GM12878 (cell line): Measurements from ENCODE around the gene MLXIPL. TPM values are rescaled to one million over a fixed set of nuclear protein-coding genes. Genes with fewer than 3 reads are reported as not detected.

Experiments
- ATAC-seq: fragments of 200-7000 bp; cut with Tn5 transposase; 3 replicates; pipeline ENCODE4 v1.9.1; 2020; ENCODE audit warnings: mild to moderate bottlenecking, moderate library complexity
- BruUV-seq: library from RNA; stranded (reverse); fragments of 400-500 nt; replicated peaks from 2 replicates; lab custom pipeline; 2021; lab: Mats Ljungman, UMichigan
- CTCF ChIA-PET: fragments of 300-600 bp; sonication (Branson Sonifier 250); formaldehyde crosslinking; extraction: SDS; loops from one replicate; lab custom pipeline; 2021; ENCODE audit warnings: inconsistent platforms; lab: Yijun Ruan, JAX
- POLR2A ChIA-PET: fragments of 350-600 bp; formaldehyde crosslinking; extraction: SDS; loops from one replicate; lab custom pipeline; 2021; ENCODE audit warnings: inconsistent platforms; lab: Charles Lee
- RAD21 ChIA-PET: fragments of 300-600 bp; sonication (Branson Sonifier 250); formaldehyde crosslinking; loops from one replicate; lab custom pipeline; 2023; ENCODE audit warnings: antibody characterized with exemption; ENCODE audit not compliant: unreplicated experiment; lab: Charles Lee
- SMC1A ChIA-PET: fragments of 300-600 bp; sonication (Branson Sonifier 250); formaldehyde crosslinking; loops from one replicate; lab custom pipeline; 2023; ENCODE audit not compliant: unreplicated experiment, uncharacterized antibody; lab: Charles Lee
- DNase-seq: peaks from one replicate; pipeline ENCODE4 v3.0.0-alpha.2; 2011; ENCODE audit warnings: low read depth, low spot score
- FAIRE-seq: peaks from 3 replicates; lab custom pipeline; 2011; peaks lifted over from hg19 to GRCh38; lab: Jason Lieb, UNC
- H2AFZ ChIP-seq: 2 replicates; pipeline ENCODE4 v1.6.0; 2011; ENCODE audit warnings: low read depth, low read length, control low read depth; ENCODE audit not compliant: control insufficient read depth
- H3K27ac ChIP-seq: 2 replicates; pipeline ENCODE4 v1.5.1; 2011; ENCODE audit warnings: control low read depth; ENCODE audit not compliant: control insufficient read depth, insufficient read depth
- H3K27me3 ChIP-seq, 2 experiments: replicated peaks in 1 of 2; 2 replicates each; pipeline versions ENCODE4 v1.6.0 to v1.6.1; 2011; ENCODE audit warnings: low read length in 1 of 2; ENCODE audit not compliant: control insufficient read depth in 2 of 2, insufficient read depth in 2 of 2
- H3K36me3 ChIP-seq, 2 experiments: 2 replicates each; pipeline ENCODE4 v1.5.1; 2011; ENCODE audit warnings: low read length in 1 of 2; ENCODE audit not compliant: control insufficient read depth in 2 of 2, insufficient read depth in 2 of 2
- H3K4me1 ChIP-seq: 2 replicates; pipeline ENCODE4 v1.6.1; 2011; ENCODE audit warnings: mild to moderate bottlenecking, low read length, moderate library complexity, mixed read lengths; ENCODE audit not compliant: control insufficient read depth, insufficient read depth
- H3K4me2 ChIP-seq: 2 replicates; pipeline ENCODE4 v1.6.0; 2011; ENCODE audit warnings: control low read depth; ENCODE audit not compliant: control insufficient read depth, insufficient read depth
- H3K4me3 ChIP-seq: fragments of 200-600 bp; sonication (generic); 2 replicates; pipeline ENCODE4 v1.5.1; 2016
- H3K79me2 ChIP-seq: 2 replicates; pipeline ENCODE4 v1.6.0; 2011; ENCODE audit warnings: low read length; ENCODE audit not compliant: control insufficient read depth, insufficient read depth
- H3K9ac ChIP-seq: 2 replicates; pipeline ENCODE4 v1.8.0; 2011; ENCODE audit warnings: low read length, control low read depth, mixed read lengths; ENCODE audit not compliant: control insufficient read depth, insufficient read depth
- H3K9me3 ChIP-seq: replicated peaks from 3 replicates; pipeline ENCODE4 v1.5.1; 2011; ENCODE audit warnings: mild to moderate bottlenecking, low read length; ENCODE audit not compliant: control insufficient read depth, insufficient read depth
- H4K20me1 ChIP-seq: 2 replicates; pipeline ENCODE4 v1.6.0; 2011; ENCODE audit not compliant: control insufficient read depth, insufficient read depth
- KDM1A ChIP-seq: fragments of 200-600 bp; sonication (generic); IDR thresholded peaks from 2 replicates; pipeline ENCODE4 v1.6.1; 2016; ENCODE audit warnings: borderline replicate concordance
- MYC ChIP-seq: IDR thresholded peaks from 2 replicates; pipeline ENCODE4 v1.6.1; 2011; ENCODE audit warnings: mild to moderate bottlenecking, low read length, moderate library complexity, inconsistent platforms; ENCODE audit not compliant: insufficient read depth, insufficient replicate concordance, insufficient read length, severe bottlenecking
- NR2C1 ChIP-seq: fragments of 450-650 bp; IDR thresholded peaks from 2 replicates; pipeline ENCODE4 v1.6.1; 2017; ENCODE audit warnings: antibody characterized with exemption, mild to moderate bottlenecking, moderate library complexity
- TAF1 ChIP-seq: IDR thresholded peaks from 2 replicates; pipeline ENCODE4 v1.6.1; 2011; ENCODE audit warnings: mild to moderate bottlenecking, low read depth, low read length, borderline replicate concordance
- WGBS: methylation state at CpG from one replicate; pipeline ENCODE4 v1.1.6; 2016; ENCODE audit warnings: low lambda C conversion rate; ENCODE audit not compliant: insufficient replicate concordance, insufficient coverage; ENCODE audit errors: missing lambda C conversion rate; 5-methylcytosine and 5-hydroxymethylcytosine counted together
- in situ Hi-C: fragments of 300-500 bp; cut with MboI; formaldehyde crosslinking; loops from 9 replicates; pipeline ENCODE4 v1.14.3; 2018; ENCODE audit warnings: mixed read lengths
- intact Hi-C: fragments of 100-400 bp; cut with micrococcal nuclease; formaldehyde crosslinking; loops from one replicate; pipeline ENCODE4 v1.14.2; 2022; ENCODE audit not compliant: unreplicated experiment
- polyA plus RNA-seq, 11 experiments: library from polyadenylated mRNA; depleted of rRNA in 4 of 11; unstranded in 6 of 11; stranded (reverse) in 5 of 11; fragments of >200 nt; fragmentation: Nextera tagmentation in 4 of 11; fragmentation: Illumina TruSeq in 1 of 11; extraction: Ambion mirVana in 4 of 11; extraction: Trizol in 1 of 11; gene quantifications; 1 replicate in 1 of 11; 2 replicates in 10 of 11; pipeline versions ENCODE4 v1.2.1 to v1.2.3, GENCODE V29; 2011 to 2016; ENCODE audit warnings: inconsistent platforms in 2 of 11, missing spikeins in 2 of 11, low read depth in 1 of 11
- total RNA-seq, 4 experiments: library from RNA; depleted of rRNA in 3 of 4; stranded (reverse); fragments of >200 nt in 3 of 4; fragmentation: Illumina TruSeq in 1 of 4; extraction: Trizol in 1 of 4; gene quantifications; 2 replicates each; pipeline versions ENCODE4 v1.2.1 to v1.2.3, GENCODE V29; 2013 to 2021

Gene MLXIPL
- total and polyA plus RNA-seq, 10 of the 15 experiments (the other 5 are each of a cell fraction or from before 2014, with no cell fraction given): 0.21 TPM; not detected in 9

- intact Hi-C loops (no loop called here), in situ Hi-C loops (no loop called here)
- 10% methylated on average over 5 of the region's 5 CpGs for WGBS
- CTCF ChIA-PET: interaction anchor here (0.9 to 1.9 kb wide), 2 partner anchors 9 to 11 kb away, joined by 3 to 9 read pairs; no protein-coding TSS in a partner anchor
- H3K27me3 ChIP-seq: no peaks in the 10 kb centered on the region
- no peak for ATAC-seq
- no peak overlapping the region for H3K4me2 ChIP-seq
- H3K36me3 ChIP-seq: no peaks in the 10 kb centered on the region
- TF ChIP-seq TAF1: no peak
- TF ChIP-seq KDM1A: no peak
- no peak for TF ChIP-seq MYC
- TF ChIP-seq NR2C1: no peak
- H3K9me3 ChIP-seq: no peaks in the 10 kb centered on the region
- no peak overlapping the region for H3K4me3 ChIP-seq
- H4K20me1 ChIP-seq: no peaks in the 10 kb centered on the region
- DNase-seq: no peak
- SMC1A ChIA-PET: interaction anchor here (0.6 kb wide), 1 partner anchor 9 kb away, joined by 3 read pairs; no protein-coding TSS in a partner anchor
- no peaks in the 10 kb centered on the region for H3K4me1 ChIP-seq
- POLR2A ChIA-PET: no interaction called here
- FAIRE-seq: no peak
- H3K27ac ChIP-seq: no peak overlapping the region
- H2AFZ ChIP-seq: no peak overlapping the region
- no peak overlapping the region for H3K9ac ChIP-seq
- RAD21 ChIA-PET: no interaction called here
- BruUV-seq: no TSS peak
- H3K79me2 ChIP-seq: no peaks in the 10 kb centered on the region
Observed at GRCh38 chr7:73597978-73598782, 26.1 kb downstream of the MLXIPL start.
